Natural killer cell (primary cell): ENCODE results near the gene ABHD16A. TPM values are rescaled to one million over a fixed set of nuclear protein-coding genes. Genes with fewer than 3 reads are reported as not detected.
A peak's percentile ranks its signal among the peaks of the same experiment; 100 is the strongest.

Experiments
- ATAC-seq, 3 donors: fragments of 150-1000 bp in 2 of 3; fragments of 200-7000 bp in 1 of 3; cut with Tn5 transposase; 1 replicate in 1 of 3; 2 replicates in 2 of 3; pipeline ENCODE4 v1.10.0; 2021; ENCODE audit warnings: mild to moderate bottlenecking in 2 of 3, moderate library complexity in 2 of 3
- DNase-seq, 2 donors: peaks; one replicate each; pipeline versions ENCODE4 v3.0.0 to v3.0.0-alpha.2; 2013 to 2021; ENCODE audit warnings: mixed read lengths in 1 of 2
- H3K27ac ChIP-seq: one replicate; pipeline ENCODE4 v1.5.1; 2013; ENCODE audit warnings: mild to moderate bottlenecking, low read length
- H3K27me3 ChIP-seq: one replicate; pipeline ENCODE4 v1.6.1; 2013; ENCODE audit warnings: low read length; ENCODE audit not compliant: control insufficient read depth, insufficient read depth
- H3K36me3 ChIP-seq: one replicate; pipeline ENCODE4 v1.6.1; 2013; ENCODE audit warnings: low read length; ENCODE audit not compliant: control insufficient read depth, insufficient read depth
- H3K4me1 ChIP-seq: one replicate; pipeline ENCODE4 v1.6.1; 2013; ENCODE audit warnings: low read length; ENCODE audit not compliant: control insufficient read depth, insufficient read depth
- H3K4me3 ChIP-seq: one replicate; pipeline ENCODE4 v1.5.1; 2013; ENCODE audit warnings: low read length
- H3K9me3 ChIP-seq: one replicate; pipeline ENCODE4 v1.6.1; 2013; ENCODE audit warnings: low read length; ENCODE audit not compliant: control insufficient read depth, insufficient read depth
- H3K27ac Mint-ChIP-seq, 2 donors: one replicate each; pipeline ENCODE4 v1.8.0; 2022; ENCODE audit warnings: mild to moderate bottlenecking in 2 of 2, mixed read lengths in 2 of 2, moderate library complexity in 1 of 2
- H3K27me3 Mint-ChIP-seq, 2 donors: one replicate each; pipeline ENCODE4 v1.8.0; 2022; ENCODE audit warnings: low read depth in 2 of 2, mixed read lengths in 2 of 2
- H3K36me3 Mint-ChIP-seq: one replicate; pipeline ENCODE4 v1.8.0; 2022; ENCODE audit warnings: mixed read lengths
- H3K4me1 Mint-ChIP-seq, 2 donors: one replicate each; pipeline ENCODE4 v1.8.0; 2022; ENCODE audit warnings: mixed read lengths in 2 of 2
- H3K4me3 Mint-ChIP-seq: one replicate; pipeline ENCODE4 v1.8.0; 2022; ENCODE audit warnings: mild to moderate bottlenecking, moderate library complexity, mixed read lengths
- H3K9me3 Mint-ChIP-seq, 2 donors: one replicate each; pipeline ENCODE4 v1.8.0; 2022; ENCODE audit warnings: mixed read lengths in 2 of 2
- WGBS: methylation state at CpG from one replicate; pipeline ENCODE4 v1.1.7; 2013; ENCODE audit warnings: missing lambda C conversion rate; ENCODE audit not compliant: insufficient coverage; 5-methylcytosine and 5-hydroxymethylcytosine counted together
- intact Hi-C: fragments of 100-400 bp; cut with micrococcal nuclease; formaldehyde crosslinking; loops from one replicate; pipeline ENCODE4 v1.14.2; 2022
- total RNA-seq, 4 donors: library from RNA; stranded (reverse); fragments of 120-200 nt in 1 of 4; gene quantifications; one replicate each; pipeline versions ENCODE4 v1.2.3 to v1.2.4, GENCODE V29; 2013 to 2022
- TF ChIP-seq, protein P1 (sequence below): fragments of 200-600 bp; IDR thresholded peaks from one replicate; pipeline ENCODE4 v1.8.0; 2022; ENCODE audit warnings: antibody characterized with exemption

The ABHD16A gene
- total RNA-seq, 3 donors from 2014 or later (not counting 1 experiment from before 2014, with no cell fraction given) = 92.0 to 97.6 (median 94.2) TPM

DNA sequence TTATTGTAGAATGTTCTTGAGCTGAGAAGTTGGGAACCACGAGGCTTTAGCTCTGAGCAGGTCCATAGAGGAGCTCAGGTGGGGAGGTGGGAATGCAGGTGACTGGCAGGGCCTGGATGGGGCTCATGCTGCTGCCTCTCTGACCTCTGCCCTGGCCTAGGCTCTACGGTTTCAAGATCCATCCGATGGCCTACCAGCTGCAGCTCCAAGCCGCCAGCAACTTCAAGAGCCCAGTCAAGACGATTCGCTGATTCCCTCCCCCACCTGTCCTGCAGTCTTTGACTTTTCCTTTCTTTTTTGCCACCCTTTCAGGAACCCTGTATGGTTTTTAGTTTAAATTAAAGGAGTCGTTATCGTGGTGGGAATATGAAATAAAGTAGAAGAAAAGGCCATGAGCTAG is 33.4 kb downstream of the ABHD16A start, which contains the start of gene LY6G5B:
TSS of gene LY6G5B (plus strand) at position 301 of the 400 bp plus-strand sequence. CDS start 975 bp downstream, outside the sequence.
- ATAC-seq (no peak), DNase-seq (no peak)
- H3K4me1 Mint-ChIP-seq = peaks cover 16 to 25% of the 10 kb centered on the region in 2 donors
- H3K27me3 Mint-ChIP-seq = no peaks in the 10 kb centered on the region
- no peak within 1 kb of the TSS for H3K27ac Mint-ChIP-seq
- Histone ChIP-seq H3K27me3 (no peaks in the 10 kb centered on the region), H3K9me3 (no peaks in the 10 kb centered on the region), H3K4me1 (peaks cover 9% of the 10 kb centered on the region), H3K4me3 (no peak within 1 kb of the TSS), H3K36me3 (peaks cover 56% of the 10 kb centered on the region), H3K27ac (no peak within 1 kb of the TSS)
- no peaks in the 10 kb centered on the region for H3K36me3 Mint-ChIP-seq
- 95% methylated on average over 8 of the region's 8 CpGs for WGBS
- TF ChIP-seq, protein P1, sequence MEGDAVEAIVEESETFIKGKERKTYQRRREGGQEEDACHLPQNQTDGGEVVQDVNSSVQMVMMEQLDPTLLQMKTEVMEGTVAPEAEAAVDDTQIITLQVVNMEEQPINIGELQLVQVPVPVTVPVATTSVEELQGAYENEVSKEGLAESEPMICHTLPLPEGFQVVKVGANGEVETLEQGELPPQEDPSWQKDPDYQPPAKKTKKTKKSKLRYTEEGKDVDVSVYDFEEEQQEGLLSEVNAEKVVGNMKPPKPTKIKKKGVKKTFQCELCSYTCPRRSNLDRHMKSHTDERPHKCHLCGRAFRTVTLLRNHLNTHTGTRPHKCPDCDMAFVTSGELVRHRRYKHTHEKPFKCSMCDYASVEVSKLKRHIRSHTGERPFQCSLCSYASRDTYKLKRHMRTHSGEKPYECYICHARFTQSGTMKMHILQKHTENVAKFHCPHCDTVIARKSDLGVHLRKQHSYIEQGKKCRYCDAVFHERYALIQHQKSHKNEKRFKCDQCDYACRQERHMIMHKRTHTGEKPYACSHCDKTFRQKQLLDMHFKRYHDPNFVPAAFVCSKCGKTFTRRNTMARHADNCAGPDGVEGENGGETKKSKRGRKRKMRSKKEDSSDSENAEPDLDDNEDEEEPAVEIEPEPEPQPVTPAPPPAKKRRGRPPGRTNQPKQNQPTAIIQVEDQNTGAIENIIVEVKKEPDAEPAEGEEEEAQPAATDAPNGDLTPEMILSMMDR = no peak
- H3K9me3 Mint-ChIP-seq = no peaks in the 10 kb centered on the region
- intact Hi-C loops = loop anchor here (5.0 to 10.0 kb wide), 3 partner anchors 127 to 952 kb away; partner anchors contain the start of genes AGPAT1, DDX39B, MDC1 and RNF5
- no peak within 1 kb of the TSS for H3K4me3 Mint-ChIP-seq

DNA sequence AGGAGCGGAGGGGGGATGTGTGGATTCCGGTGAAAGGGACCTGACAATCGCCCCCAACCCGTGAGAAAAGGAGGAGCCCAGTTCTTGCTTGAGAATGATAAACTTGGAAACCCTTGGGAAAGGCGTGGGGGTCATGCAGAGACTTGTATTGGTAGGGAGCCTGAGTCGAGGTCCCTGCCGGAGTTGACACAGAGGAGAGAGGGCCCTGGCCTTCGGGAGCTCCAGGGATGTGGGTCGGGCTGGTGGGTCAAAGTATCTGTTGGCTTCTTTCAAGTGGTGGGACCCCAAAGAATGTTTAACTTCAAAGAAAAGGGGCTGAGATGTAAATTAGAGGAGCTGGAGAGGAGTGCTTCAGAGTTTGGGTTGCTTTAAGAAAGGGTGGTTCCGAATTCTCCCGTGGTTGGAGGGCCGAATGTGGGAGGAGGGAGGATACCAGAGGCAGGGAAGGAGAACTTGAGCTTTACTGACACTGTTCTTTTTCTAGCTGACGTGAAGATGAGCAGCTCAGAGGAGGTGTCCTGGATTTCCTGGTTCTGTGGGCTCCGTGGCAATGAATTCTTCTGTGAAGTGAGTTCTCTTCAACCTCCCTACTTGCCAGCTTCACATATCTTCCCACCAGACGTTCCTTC is 36.7 kb downstream of the ABHD16A start:
- Mint-ChIP-seq H3K27ac (peak overlapping the region; percentile 97 to 100), H3K4me1 (peaks cover 32 to 48% of the 10 kb centered on the region in 2 donors), H3K27me3 (no peaks in the 10 kb centered on the region), H3K9me3 (no peaks in the 10 kb centered on the region), H3K36me3 (no peaks in the 10 kb centered on the region), H3K4me3 (peak overlapping the region; percentile 96)
- intact Hi-C loops = loop anchor here (5.0 to 10.0 kb wide), 3 partner anchors 124 to 949 kb away; partner anchors contain the start of genes AGPAT1, DDX39B, MDC1 and RNF5
- Histone ChIP-seq H3K9me3 (no peaks in the 10 kb centered on the region), H3K27me3 (no peaks in the 10 kb centered on the region), H3K27ac (peak overlapping the region; percentile 78), H3K4me1 (peaks cover 36% of the 10 kb centered on the region), H3K36me3 (peaks cover 56% of the 10 kb centered on the region), H3K4me3 (peak overlapping the region; percentile 67)
- WGBS = 11% methylated on average over 15 of the region's 15 CpGs
- DNase-seq (no peak), ATAC-seq (no peak)
- TF ChIP-seq, protein P1 = no peak

- Histone ChIP-seq H3K27ac (peak within 1 kb of the TSS; percentile 92), H3K4me3 (peak within 1 kb of the TSS; percentile 67), H3K4me1 (peaks cover 43% of the 10 kb centered on the region), H3K9me3 (no peaks in the 10 kb centered on the region), H3K27me3 (no peaks in the 10 kb centered on the region), H3K36me3 (peaks cover 49% of the 10 kb centered on the region)
- TF ChIP-seq, protein P1 = no peak
- peak; percentile 88 to 97 (median 91) for ATAC-seq
- peaks cover 32 to 53% of the 10 kb centered on the region in 2 donors for H3K4me1 Mint-ChIP-seq
- H3K9me3 Mint-ChIP-seq = no peaks in the 10 kb centered on the region
- no peaks in the 10 kb centered on the region for H3K27me3 Mint-ChIP-seq
- H3K4me3 Mint-ChIP-seq = peak within 1 kb of the TSS; percentile 96
- no peaks in the 10 kb centered on the region for H3K36me3 Mint-ChIP-seq
- peak within 1 kb of the TSS; percentile 97 to 100 for H3K27ac Mint-ChIP-seq
- intact Hi-C loops = loop anchor here (1.0 to 10.0 kb wide), 7 partner anchors 13 to 948 kb away; partner anchors contain the start of genes ABHD16A, AGPAT1, BAG6 and DDX39B
- DNase-seq = peak; percentile 95 to 99
- under 1% methylated on average over 63 of the region's 63 CpGs for WGBS
Measured at GRCh38 chr6:31665501-31666336, 37.4 kb downstream of the ABHD16A start, which contains the start of gene CSNK2B. TSS of gene CSNK2B (plus strand) at chr6:31666080. CDS start at chr6:31666832, 752 bp downstream.
